Small intestine (tissue), 16 donors: ENCODE results near the gene ZFYVE27. TPM values are rescaled to one million over a fixed set of nuclear protein-coding genes. Genes with fewer than 3 reads are reported as not detected.
"Not testable (repeated sequence)": the region's sequence is repeated elsewhere in the genome, so short reads cannot be mapped to it uniquely, and the experiment has no call there.

ENCODE experiments used
- DNase-seq, 2 donors: peaks; one replicate each; pipeline versions ENCODE4 v3.0.0 to v3.0.0-alpha.2; 2013
- FAIRE-seq: peaks from 2 replicates; lab custom pipeline; 2012; peaks lifted over from hg19 to GRCh38; lab: Jason Lieb, UNC
- H3K27ac ChIP-seq, 3 donors: one replicate each; pipeline ENCODE4 v1.5.1; 2013; ENCODE audit warnings: low read length in 2 of 3, mild to moderate bottlenecking in 2 of 3, control low read depth in 1 of 3, inconsistent platforms in 1 of 3, low read depth in 1 of 3, moderate library complexity in 1 of 3
- H3K27me3 ChIP-seq, 3 donors: one replicate each; pipeline ENCODE4 v1.6.1; 2013; ENCODE audit warnings: low read length in 3 of 3, inconsistent platforms in 1 of 3; ENCODE audit not compliant: control insufficient read depth in 3 of 3, insufficient read depth in 3 of 3
- H3K36me3 ChIP-seq, 3 donors: one replicate each; pipeline ENCODE4 v1.6.1; 2013; ENCODE audit warnings: low read length in 3 of 3, inconsistent platforms in 1 of 3, low read depth in 1 of 3, mild to moderate bottlenecking in 1 of 3, moderate library complexity in 1 of 3; ENCODE audit not compliant: control insufficient read depth in 3 of 3, insufficient read depth in 2 of 3
- H3K4me1 ChIP-seq, 3 donors: one replicate each; pipeline ENCODE4 v1.6.1; 2013; ENCODE audit warnings: low read length in 2 of 3, inconsistent platforms in 1 of 3, low read depth in 1 of 3, mild to moderate bottlenecking in 1 of 3, moderate library complexity in 1 of 3; ENCODE audit not compliant: control insufficient read depth in 3 of 3, insufficient read depth in 2 of 3
- H3K4me3 ChIP-seq, 3 donors: one replicate each; pipeline ENCODE4 v1.5.1; 2013; ENCODE audit warnings: low read length in 3 of 3, control low read depth in 1 of 3, inconsistent platforms in 1 of 3, low read depth in 1 of 3, mild to moderate bottlenecking in 1 of 3, moderate library complexity in 1 of 3
- H3K9me3 ChIP-seq, 2 donors: one replicate each; pipeline ENCODE4 v1.6.1; 2013; ENCODE audit warnings: low read depth in 1 of 2, low read length in 1 of 2; ENCODE audit not compliant: control insufficient read depth in 2 of 2, insufficient read depth in 1 of 2
- WGBS, 3 donors: extraction: QIAGEN DNeasy Blood & Tissue Kit; methylation state at CpG; one replicate each; pipeline ENCODE4 v1.1.7; 2013; 5-methylcytosine and 5-hydroxymethylcytosine counted together
- long read RNA-seq, 10 donors: transcript quantifications; one replicate each; lab custom pipeline, GENCODE V29; 2026
- polyA plus RNA-seq, 4 donors: library from polyadenylated mRNA; stranded (reverse) in 3 of 4; unstranded in 1 of 4; fragments of 200-250 nt in 3 of 4; fragments of 120-200 nt in 1 of 4; gene quantifications; one replicate each; pipeline versions ENCODE4 v1.2.1 to v1.2.3, GENCODE V29; 2013
- donor health status: healthy with polysubstance abuse.
- donor health status: control.
- donor health status: control.
- donor health status: Bipolar disorder and iron deficiency.
- donor health status: healthy.

ZFYVE27 gene, protein sequence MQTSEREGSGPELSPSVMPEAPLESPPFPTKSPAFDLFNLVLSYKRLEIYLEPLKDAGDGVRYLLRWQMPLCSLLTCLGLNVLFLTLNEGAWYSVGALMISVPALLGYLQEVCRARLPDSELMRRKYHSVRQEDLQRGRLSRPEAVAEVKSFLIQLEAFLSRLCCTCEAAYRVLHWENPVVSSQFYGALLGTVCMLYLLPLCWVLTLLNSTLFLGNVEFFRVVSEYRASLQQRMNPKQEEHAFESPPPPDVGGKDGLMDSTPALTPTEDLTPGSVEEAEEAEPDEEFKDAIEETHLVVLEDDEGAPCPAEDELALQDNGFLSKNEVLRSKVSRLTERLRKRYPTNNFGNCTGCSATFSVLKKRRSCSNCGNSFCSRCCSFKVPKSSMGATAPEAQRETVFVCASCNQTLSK
- 10 to 100 TPM; 21.6 to 53.9 (median 29.7) TPM for polyA plus RNA-seq
- long read RNA-seq, donor 1, partial matches to known transcripts: 5 of 8 reads
- long read RNA-seq, donor 1, other reads (novel, unspliced or antisense): 0 of 8 reads
- long read RNA-seq, donor 2, partial matches to known transcripts: 6 of 7 reads
- long read RNA-seq, donor 2, other reads (novel, unspliced or antisense): 0 of 7 reads
- long read RNA-seq, donor 3, partial matches to known transcripts: 0 of 3 reads
- long read RNA-seq, donor 3, other reads (novel, unspliced or antisense): 0 of 3 reads
- long read RNA-seq, donor 4: 0 reads
- long read RNA-seq, donor 5: 0 reads
- long read RNA-seq, donor 6, partial matches to known transcripts: 25 of 27 reads
- long read RNA-seq, donor 6, other reads (novel, unspliced or antisense): 0 of 27 reads
- long read RNA-seq, donor 7: 0 reads
- long read RNA-seq, donor 8: 0 reads
- long read RNA-seq, donor 9, partial matches to known transcripts: 0 of 1 reads
- long read RNA-seq, donor 9, other reads (novel, unspliced or antisense): 0 of 1 reads
- long read RNA-seq, donor 10, partial matches to known transcripts: 19 of 22 reads
- long read RNA-seq, donor 10, other reads (novel, unspliced or antisense): 0 of 22 reads

DNA sequence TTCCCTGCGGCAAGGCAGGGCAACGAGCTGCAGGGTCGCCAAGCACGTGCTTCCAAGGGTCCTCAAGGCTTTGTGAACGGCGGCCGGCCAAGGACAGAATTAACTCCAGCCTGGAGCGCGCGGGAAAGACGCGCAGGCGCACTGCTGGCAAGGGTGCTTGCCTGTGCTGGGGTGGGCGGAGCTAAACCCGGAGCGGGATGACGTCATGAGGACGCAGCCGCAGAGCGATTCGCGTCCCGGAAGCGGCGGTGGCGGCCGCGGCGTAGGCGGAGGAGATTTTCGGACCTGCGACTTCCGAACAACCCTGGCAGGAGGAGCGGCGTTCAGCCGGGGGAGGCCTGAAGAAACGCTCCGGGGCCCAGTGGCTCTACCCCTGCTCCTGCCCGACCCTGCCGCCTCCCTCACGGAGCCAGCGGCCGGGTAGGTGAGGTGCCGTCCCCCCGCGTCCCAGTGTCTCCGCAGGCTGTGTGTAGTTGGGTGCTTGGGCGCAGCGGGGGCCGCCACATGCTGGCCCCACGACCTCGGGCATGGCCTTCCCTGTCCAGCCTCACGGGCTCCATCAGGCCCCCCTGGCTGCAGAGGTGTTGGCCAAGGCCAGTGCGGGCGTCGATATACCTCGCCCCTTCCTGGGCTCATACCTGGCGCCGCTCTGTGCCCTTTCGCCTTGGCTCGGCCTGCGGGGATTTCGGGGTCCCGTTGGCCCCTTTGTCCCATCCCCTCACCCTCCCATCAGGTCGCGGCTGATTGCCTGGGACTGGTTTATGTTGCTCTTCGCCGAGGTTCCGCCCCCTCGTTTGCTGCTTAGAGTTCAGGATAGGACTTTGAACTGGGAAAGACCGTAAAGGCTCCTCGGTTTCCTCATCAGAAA, at the start of gene ZFYVE27:
ZFYVE27 (plus strand) TSS at position 227 of the 868 bp plus-strand sequence. CDS start 1,350 bp downstream, outside the sequence.
- H3K4me1 ChIP-seq: peaks cover 5 to 11% (median 11%) of the 10 kb centered on the region in 3 donors
- no peak for FAIRE-seq
- WGBS, 3 donors: 0% methylated on average over 65 to 72 of the region's 72 CpGs

DNA sequence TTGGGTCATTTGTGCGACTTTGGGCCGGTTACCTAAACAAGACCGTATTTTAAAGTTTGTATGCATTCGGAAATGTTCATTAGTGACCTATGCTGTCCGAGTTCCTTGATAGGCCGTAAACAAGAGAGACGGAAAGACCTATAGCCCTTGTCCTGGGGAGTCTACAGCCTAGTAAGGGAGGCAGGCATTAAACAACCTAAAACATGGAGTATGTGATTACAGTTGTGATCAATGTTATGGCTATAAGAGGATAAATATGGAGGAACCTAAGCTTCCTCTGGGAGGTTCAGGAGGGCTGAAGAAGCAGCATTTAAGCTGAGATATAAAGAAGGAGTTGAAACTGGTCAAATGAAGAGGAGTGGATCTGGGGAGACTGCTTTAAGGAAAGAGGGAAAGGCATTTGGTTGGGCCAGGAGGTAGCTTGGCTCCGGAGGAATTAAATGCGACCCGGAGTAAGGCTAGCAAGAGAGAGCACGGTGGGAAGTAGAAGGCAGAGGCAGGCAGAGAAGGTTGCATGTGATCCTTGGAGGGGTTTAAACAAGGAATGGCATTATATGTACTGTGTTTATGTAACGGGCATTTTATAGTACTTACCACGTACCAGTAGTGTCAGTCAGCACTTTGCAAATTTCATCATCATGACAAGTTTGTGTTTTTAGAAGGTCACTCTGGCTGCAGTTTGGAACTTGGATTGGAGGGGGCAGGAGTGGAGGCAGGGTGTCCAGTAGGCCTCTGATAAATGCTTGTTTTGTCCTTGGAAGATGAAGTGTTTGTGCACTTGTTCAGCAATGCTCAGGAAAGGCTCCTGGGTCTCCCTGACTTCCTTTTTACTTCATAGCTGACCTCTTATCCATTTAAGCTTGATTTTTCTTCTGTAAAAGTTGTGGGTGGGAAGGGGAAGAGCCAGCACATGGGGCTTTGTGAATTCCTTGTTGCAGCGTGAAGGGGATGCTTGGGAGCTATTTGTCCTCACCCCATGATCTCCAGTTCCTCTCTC, 48.8 kb upstream of the ZFYVE27 start:
- peak in 1 of 2 donors; percentile 48 for DNase-seq
- Histone ChIP-seq H3K4me3 (peak overlapping the region in 2 of 3 donors; percentile 39 to 85), H3K27me3 (no peaks in the 10 kb centered on the region), H3K4me1 (peaks cover 0 to 24% (median 5%) of the 10 kb centered on the region in 3 donors), H3K9me3 (peaks cover 0 to 10% of the 10 kb centered on the region in 2 donors), H3K36me3 (peaks cover 0 to 11% (median 0%) of the 10 kb centered on the region in 3 donors), H3K27ac (peak overlapping the region; percentile 73 to 86 (median 77))
- no peak for FAIRE-seq
- WGBS, 3 donors: 58 to 68% (median 65%) methylated on average over 14 of the region's 14 CpGs

More for the DNA sequence above, at the start of gene ZFYVE27:
- Histone ChIP-seq H3K9me3 (peaks cover 0 to 5% of the 10 kb centered on the region in 2 donors), H3K27me3 (no peaks in the 10 kb centered on the region), H3K36me3 (peaks cover 0 to 15% (median 4%) of the 10 kb centered on the region in 3 donors), H3K27ac (peak within 1 kb of the TSS; percentile 95 to 99 (median 97)), H3K4me3 (peak within 1 kb of the TSS; percentile 88 to 99 (median 98))
- DNase-seq: peak; percentile 95 to 98

DNA sequence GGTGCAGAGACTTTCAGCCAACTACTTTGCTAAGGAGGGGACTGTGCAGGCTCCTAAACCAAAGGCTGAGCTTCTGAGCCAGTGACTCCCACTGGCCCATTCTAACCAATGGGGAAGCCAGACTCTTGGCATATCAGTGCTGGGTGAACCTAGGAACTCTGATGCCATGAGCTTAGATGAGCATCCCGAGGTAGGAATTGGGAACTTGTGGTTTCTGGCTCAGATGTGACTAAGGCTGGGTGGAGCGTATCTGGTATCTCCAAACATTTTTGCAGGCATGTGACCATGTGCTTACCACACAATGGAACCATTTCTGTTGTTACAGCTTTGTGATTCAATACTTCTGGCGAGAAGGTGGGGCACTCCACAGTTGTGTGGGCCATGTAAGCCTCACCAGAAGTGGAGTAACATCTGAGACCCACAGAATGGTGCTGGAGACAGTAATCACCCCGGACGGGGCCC, 47.3 kb upstream of the ZFYVE27 start:
- no peak overlapping the region for H3K27ac ChIP-seq
- peaks cover 0 to 20% of the 10 kb centered on the region in 2 donors for H3K9me3 ChIP-seq
- 86 to 95% (median 89%) methylated on average over 5 of the region's 5 CpGs for WGBS, 3 donors
- FAIRE-seq (no peak), DNase-seq (no peak)
- H3K36me3 ChIP-seq: no peaks in the 10 kb centered on the region
- H3K4me3 ChIP-seq: no peak overlapping the region
- H3K27me3 ChIP-seq: no peaks in the 10 kb centered on the region
- H3K4me1 ChIP-seq: peaks cover 0 to 13% (median 5%) of the 10 kb centered on the region in 3 donors

DNA sequence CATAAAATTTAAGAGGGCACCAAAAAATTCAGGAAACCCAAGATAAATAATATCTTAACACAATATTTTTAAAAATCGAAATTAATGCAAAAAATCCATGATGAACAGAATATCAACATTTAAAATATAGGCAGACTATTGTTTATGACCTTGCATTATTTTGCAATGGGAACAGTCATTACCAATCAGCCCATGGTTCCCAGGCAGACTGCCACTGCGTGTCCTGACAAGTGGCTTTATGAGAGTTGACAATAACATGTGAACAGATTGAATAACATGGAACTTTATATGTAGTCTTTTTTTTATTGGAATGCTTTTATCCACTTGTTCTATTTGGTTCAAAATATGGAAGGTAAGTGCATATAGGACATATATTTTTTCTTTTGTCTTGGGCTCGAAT, 46.8 kb upstream of the ZFYVE27 start:
- H3K27me3 ChIP-seq: no peaks in the 10 kb centered on the region
- peaks cover 0 to 13% (median 5%) of the 10 kb centered on the region in 3 donors for H3K4me1 ChIP-seq
- no peaks in the 10 kb centered on the region for H3K36me3 ChIP-seq
- WGBS, 3 donors: 86 to 91% (median 90%) methylated on average over 3 of the region's 3 CpGs
- FAIRE-seq (no peak), DNase-seq (no peak)
- H3K27ac ChIP-seq: no peak overlapping the region
- H3K9me3 ChIP-seq: peaks cover 0 to 20% of the 10 kb centered on the region in 2 donors
- H3K4me3 ChIP-seq: no peak overlapping the region

DNA sequence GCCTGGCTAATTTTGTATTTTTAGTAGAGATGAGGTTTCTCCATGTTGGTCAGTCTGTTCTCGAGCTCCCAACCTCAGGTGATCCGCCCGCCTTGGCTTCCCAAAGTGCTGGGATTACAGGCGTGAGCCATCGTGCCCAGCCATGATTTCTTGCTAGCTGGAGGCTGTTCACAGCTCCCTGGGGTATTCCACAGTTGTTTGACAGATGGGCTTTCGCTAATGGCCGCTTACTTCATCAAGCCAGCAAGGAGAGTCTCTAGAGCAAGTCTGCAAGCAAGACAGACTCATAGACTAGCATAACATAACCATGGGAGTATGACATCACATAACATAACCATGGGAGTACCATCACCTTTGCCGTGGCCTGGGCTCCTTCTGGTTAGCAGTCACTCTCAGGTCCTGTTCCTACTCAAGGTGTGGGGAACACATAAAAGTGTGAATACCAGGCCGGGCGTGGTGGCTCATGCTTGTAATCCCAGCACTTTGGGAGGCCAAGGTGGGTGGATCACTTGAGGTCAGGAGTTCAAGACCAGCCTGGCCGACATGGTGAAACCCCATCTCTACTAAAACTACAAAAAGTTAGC, 38.8 kb upstream of the ZFYVE27 start:
- not testable (repeated sequence) for H3K27ac ChIP-seq, H3K4me1 ChIP-seq, H3K9me3 ChIP-seq, H3K27me3 ChIP-seq, FAIRE-seq, H3K4me3 ChIP-seq, H3K36me3 ChIP-seq, DNase-seq
- WGBS, 3 donors: 82 to 87% (median 85%) methylated on average over 11 of the region's 11 CpGs

DNA sequence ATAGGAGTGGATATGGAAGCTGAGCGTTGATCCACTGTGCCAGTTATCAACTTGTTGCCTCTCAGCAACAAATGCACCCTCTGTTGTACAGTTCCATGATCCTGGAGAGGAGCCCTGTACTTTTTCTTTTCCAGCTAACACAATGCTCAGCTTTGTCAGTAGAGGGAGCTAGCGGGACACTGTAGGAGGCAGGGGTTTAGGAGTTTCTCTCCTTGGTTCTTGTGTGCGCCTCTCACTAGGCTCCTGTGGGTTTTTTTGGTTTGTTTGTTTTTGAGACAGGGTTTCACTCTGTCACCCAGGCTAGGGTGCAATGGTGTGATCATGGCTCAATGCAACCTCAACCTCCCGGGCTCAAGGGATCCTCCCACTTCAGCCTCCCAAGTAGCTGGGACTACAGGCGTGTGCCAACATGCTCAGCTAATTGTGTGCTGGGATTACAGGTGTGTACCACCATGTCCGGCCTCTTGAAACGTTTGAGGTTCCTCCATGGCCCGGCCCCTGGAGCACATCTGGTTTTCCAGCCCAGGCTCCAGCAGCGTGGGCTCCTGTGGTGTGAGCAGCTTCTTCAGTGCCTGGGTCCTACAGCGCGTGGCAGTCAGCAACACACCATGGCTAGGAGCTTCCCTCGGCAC, 35.4 kb upstream of the ZFYVE27 start:
- Histone ChIP-seq H3K27me3 (no peaks in the 10 kb centered on the region), H3K36me3 (no peaks in the 10 kb centered on the region), H3K9me3 (no peaks in the 10 kb centered on the region), H3K4me3 (no peak overlapping the region), H3K4me1 (peaks cover 0 to 7% (median 0%) of the 10 kb centered on the region in 3 donors), H3K27ac (no peak overlapping the region)
- WGBS, 3 donors: 41 to 46% (median 42%) methylated on average over 12 of the region's 12 CpGs
- FAIRE-seq (no peak), DNase-seq (peak; percentile 81 to 82)
